ENCODE measurements around the gene YWHAG. TPM values are rescaled to one million over a fixed set of nuclear protein-coding genes. Genes with fewer than 3 reads are reported as not detected.
"Not testable (repeated sequence)": the region's sequence is repeated elsewhere in the genome, so short reads cannot be mapped to it uniquely, and the experiment has no call there.

Gene YWHAG
- total RNA-seq, 1 experiment from 2014 or later = 89.8 TPM

DNA sequence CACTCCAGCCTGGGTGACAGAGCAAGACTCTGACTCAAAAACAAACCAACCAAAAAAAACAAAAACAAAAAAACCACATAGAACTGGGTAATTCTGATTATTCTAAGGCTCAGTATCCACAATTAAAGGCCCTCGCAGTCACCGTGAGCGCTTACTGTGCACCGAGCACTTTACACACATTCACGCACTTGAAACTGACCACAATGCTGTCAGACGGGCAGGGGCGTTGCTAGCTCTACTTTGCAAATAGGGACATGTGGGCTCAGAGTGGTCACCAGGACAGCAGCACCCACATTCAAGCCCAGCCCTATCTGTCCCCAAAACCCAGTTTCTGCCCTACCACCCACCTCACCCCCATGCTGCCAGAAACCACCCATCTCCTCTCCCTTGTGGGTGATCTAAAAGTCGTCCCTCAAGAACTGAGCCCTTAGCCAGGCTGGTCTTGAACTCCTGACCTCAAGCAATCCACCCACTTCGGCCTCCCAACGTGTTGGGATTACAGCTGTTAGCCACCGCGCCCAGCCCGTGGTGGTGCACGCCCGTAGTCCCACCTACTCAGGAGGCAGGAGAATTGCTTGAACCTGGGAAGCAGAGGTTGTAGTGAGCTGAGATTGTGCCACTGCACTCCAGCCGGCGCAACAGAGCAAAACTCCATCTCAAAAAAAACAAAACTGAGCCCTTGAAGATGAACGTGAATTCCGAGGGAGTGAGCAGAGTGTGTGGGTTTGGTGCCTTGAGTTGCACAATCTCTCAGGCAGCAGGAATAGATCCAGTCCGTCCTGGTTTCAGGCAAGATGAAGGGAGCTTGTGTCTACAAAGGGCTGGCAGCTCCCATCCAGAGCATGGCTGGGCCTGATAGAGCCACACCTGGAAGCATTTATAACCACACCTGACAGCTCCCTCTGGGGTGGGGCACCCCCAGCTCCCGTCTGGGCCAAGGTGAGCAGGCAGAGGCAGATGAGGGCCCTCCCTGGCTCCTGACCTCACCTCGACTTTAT, 61.7 kb downstream of the YWHAG start:
- DNase-seq (ENCODE audit: low read depth) = peak; percentile 32

- DNase-seq (ENCODE audit: low read depth) = peak; percentile 95
These were observed 64.3 kb downstream of the YWHAG start for GRCh38 chr7:76294344-76295024.

GRCh38 chr7:76293407-76293901, 65.3 kb downstream of the YWHAG start:
- no peak for DNase-seq (ENCODE audit: low read depth)

GRCh38 chr7:76292911-76293310, 65.9 kb downstream of the YWHAG start:
- not testable (repeated sequence) for DNase-seq (ENCODE audit: low read depth)

DNA sequence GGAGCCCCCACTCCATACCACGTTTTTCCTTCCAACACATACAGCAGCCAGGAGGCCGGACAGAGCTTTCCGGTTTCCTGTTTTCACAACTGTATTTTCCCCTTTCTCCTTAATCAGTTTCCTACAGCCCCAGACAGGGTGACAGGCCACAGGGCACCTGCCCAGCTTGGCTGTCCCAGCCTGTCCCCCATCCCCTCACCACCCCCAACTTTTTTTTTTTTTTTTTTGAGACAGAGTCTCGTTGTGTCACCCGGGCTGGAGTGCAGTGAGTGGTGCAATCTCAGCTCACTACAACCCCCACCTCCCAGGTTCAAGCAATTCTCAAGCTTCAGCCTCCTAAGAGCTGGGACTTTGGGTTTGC, 66.6 kb downstream of the YWHAG start:
- no peak for DNase-seq (ENCODE audit: low read depth)

DNA sequence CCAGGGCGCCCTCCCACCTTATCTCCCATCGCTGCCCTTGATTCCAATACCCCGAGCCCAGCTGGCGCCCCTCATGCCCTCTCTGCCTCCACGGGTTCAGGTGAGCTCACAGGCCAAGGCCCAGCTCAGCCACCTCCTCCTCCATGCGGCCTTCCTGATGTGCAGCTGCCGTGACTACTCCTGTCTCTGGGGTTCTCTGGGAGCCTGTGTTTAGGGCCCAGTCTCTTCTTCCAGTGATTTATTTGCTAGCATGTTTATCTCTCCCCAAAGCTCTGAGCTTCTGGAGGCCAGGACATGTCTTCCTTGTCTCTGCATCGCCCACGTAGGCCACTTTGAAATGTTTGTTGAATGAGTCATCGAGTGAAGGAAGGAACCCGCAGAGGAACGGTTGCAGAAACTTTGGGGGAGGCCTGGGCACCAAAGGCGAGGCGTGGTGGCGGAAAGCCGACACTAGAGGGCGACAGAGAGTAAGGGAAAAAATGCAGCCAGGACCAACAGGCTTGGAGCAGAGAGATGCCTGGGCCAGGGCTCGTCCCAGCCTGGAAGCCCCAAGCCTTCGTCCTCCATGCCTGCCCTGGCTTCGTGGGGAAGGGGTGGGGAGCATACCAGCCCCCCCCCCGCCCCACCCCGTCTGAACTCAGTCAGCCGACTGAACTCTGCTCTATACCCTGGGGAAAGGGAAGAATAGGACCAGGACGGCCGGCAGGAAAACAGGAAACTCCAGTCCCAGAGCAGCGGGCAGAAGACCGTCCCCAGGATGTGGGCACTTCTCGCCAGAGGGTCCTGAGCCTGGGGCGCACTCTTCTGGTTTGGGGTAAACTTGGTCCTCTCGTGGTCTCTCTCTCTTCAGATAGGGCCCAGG, 67.2 kb downstream of the YWHAG start:
- peak; percentile 98 for DNase-seq (ENCODE audit: low read depth)

- not testable (repeated sequence) for DNase-seq (ENCODE audit: low read depth)
These were observed 67.9 kb downstream of the YWHAG start for GRCh38 chr7:76290847-76291350.

GRCh38 chr7:76286842-76287403, 71.9 kb downstream of the YWHAG start:
- DNase-seq (ENCODE audit: low read depth) = no peak

GRCh38 chr7:76285604-76286374, 73.0 kb downstream of the YWHAG start:
- no peak for DNase-seq (ENCODE audit: low read depth)

DNA sequence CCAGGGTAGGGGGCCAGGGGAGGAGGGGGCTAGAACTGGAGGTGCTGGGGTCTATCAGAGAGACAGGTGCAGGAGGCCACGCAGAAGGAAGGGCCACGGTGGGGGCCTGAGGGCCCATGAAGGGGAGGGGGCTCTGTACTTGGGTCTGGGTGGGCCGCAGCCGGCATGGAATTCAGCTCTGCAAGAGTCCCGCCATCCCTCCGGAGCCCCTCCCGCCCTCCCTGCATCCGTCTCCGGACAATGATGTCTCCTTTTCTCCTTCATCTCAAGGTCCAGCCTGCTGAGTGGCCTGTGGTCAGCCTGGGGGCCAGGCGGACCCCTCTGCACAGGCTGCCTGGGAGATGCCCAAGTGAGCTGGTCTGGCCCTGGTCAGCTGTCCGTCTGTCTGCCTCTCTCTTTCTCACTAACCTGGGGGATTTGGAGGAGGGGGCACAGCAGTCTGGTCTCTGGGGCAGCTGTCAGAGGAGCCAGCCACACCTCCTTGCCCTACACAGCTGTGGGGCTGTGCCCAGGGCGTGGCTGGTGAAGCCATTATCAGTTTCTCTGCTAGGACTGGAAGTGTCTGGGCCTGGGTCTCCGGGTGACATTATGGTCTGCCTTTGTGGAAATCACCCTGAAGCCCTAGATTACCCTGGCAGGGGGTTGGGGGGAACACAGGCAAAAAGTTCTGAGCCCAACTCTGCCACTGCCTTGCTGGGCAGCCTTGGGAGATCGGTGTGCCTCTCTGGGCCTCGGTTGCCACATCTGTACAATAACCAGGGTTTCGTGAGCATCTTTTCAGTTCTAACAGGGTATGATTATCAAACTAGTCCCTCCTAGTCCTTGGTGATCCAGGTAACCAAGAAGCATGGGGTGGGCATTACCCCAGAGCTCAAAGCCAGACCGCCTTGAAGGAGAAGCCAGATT, 75.3 kb downstream of the YWHAG start:
- DNase-seq (ENCODE audit: low read depth) = no peak

DNA sequence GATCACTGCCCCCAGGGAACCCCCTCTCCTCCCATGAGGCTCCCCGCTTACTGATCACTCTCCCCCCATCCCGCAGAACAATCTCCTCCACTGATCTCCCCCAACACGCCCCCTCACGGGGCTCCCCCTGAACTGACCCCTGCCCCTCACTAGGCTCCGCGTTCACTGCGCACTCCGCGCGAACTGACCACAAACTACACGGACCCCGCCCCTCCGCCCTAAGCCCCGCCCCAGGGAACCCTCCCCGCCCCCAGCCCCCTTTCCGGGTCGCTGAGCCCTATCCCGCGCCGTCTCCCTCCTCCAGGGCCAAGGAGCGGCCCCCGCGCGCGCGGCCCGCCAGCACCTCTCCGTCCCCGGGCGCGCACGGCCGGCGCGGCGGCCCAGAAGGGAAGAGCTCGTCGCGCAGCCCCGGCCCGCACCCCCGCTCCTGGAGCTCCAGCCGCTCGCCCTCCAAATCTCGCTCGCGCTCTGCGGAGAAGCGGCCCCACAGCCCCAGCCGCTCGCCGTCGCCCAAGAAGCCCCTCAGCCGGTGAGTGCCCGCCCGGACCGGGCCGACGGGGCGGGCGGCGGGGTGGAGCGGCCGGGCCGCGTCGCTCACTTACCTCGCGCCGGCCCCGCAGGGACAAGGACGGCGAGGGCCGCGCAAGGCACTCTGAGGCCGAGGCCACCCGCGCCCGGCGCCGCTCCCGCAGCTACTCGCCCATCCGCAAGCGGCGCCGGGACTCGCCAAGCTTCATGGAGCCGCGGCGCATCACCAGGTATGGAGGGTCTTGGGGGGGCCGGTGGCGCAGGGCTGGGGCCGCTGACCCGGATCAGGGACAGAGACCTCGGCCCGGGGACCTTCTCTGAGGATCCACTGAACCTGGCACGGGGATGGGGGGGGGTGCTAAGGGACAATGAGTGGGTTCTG, 76.2 kb downstream of the YWHAG start:
- DNase-seq (ENCODE audit: low read depth) = no peak

GRCh38 chr7:76281706-76282343, 77.0 kb downstream of the YWHAG start:
- no peak for DNase-seq (ENCODE audit: low read depth)

DNA sequence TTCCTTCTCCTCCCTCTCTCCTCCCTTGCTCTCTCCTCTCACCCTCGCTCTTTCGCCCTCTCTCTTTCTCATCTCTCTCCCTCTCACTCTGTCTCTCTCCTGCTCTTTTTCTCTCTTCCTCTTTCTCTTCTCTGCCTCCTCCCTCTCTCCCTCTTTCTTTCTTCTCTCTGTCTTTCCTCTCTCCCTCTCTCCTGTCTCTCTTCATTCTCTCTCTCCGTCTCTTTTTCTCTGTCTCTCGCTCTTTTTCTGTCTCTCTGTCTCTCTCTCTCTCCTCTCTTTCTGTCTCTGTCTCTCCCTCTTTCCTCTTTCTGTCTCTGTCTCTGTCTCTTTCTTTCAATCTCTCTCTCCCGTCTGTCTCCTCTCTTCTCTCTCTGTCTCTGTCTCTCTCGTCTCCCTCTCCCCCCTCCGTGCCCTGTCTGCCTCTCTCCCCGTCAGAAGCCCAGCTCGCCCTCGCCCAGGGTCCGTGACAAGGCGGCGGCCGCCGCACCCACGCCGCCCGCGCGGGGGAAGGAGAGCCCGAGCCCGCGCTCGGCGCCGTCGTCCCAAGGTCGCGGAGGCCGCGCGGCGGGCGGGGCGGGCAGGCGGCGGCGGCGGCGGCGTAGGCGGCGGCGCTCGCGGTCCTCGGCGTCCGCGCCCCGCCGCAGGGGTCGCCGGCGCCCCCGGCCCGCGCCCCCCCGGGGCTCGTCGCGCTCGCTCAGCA, 77.6 kb downstream of the YWHAG start:
- no peak for DNase-seq (ENCODE audit: low read depth)

- no peak for DNase-seq (ENCODE audit: low read depth)
These were observed 78.4 kb downstream of the YWHAG start for GRCh38 chr7:76280408-76280807.

DNA sequence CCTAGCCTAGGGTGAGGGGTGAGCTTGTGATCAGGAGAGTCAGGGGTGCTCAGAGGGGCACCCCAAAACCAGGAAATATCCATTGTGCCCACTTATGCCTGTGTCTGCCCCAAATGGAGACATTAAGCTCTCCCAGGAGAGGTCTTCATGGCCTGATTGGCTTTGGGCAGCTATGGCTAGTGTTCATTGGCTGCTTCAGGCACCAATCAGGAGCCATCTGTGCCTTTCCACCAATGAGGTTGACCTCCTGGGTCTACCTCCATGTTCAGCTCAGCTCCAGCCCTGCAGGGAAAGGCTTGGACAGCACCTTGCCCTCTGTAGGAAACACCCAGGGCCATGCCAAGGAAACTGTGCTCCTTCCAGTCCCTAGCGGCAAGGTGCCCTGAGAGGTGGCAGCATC, 80.3 kb downstream of the YWHAG start:
- DNase-seq (ENCODE audit: low read depth) = peak; percentile 52
